NCI-H1436 treated with DMSO at 0.1 percent for 48 hours (cell line): ENCODE results near the gene ECPAS.
"Not testable (repeated sequence)": the region's sequence is repeated elsewhere in the genome, so short reads cannot be mapped to it uniquely, and the experiment has no call there.

Source experiments
- DNase-seq: peaks from one replicate; lab custom pipeline; 2025; lab: John Stamatoyannopoulos, UW

ECPAS gene

DNA sequence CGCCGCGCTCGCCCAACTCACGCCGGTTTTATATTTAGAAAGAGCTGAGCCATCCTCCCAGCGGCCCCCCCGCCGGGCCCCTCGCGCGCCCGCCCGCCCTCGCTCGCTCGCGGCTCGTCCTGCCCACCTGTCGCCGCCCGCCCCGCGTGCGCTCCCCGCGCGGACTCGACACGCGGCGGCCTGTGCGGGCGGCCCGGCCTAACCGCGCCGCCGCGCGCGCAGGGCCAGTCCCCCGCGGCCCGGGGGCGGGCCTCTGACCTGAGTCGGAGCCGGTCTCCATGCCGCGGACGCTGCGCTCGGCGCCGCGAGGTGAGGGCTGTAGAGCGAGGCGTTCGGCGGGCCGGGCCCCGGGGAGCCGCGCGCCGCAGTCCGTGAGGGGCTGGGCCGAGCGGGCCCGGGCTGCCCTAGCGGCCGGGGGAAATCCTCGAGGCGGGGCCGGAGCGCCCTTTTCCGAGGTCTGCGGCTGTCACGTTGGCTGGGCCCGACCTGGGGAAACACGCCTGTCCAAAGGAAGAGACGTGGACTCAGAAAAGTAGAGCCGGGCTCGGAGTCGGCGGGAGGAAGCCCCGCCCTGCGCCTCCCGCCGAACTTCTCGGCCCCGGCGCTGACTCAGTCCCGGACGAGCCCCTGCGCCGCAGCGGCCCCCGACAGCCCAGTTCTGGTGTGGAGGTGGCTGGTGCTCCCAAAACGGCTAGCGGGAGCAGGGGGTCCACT, at the start of gene ECPAS:
ECPAS (minus strand) TSS at position 526 of the 714 bp plus-strand sequence. CDS start 11,465 bp downstream, outside the sequence.
- DNase-seq, result no peak

DNA sequence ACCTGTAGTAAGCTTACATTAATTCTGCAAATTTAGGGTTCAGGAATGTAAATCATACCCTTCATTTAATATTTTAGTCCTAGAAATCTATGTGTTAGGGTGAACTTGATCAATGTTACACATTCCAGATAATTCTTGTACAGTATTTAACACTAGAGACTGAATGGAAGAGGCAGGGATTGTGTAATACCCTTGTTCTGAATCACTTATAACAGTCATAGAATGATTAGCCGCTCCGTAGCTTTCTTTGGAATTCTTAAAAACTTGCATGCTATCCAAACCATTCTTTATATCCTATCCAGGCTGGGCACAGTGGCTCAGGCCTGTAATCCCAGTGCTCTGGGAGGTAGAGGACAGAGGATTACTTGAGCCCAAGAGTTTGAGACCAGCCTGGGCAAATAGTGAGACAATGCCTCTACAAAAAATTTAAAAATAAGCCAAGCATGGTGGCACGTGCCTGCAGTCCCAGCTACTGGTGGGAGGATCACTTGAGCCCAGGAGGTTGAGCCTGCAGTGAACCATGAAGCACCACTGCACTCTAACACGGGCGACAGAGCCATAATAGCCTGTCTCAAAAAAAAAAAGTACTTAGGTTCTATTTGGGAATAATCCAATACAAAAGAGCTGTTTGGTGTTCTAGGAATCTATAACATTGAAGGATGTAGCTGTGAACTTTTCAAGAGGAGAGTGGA, 49.1 kb upstream of the ECPAS start:
- no peak for DNase-seq

DNA sequence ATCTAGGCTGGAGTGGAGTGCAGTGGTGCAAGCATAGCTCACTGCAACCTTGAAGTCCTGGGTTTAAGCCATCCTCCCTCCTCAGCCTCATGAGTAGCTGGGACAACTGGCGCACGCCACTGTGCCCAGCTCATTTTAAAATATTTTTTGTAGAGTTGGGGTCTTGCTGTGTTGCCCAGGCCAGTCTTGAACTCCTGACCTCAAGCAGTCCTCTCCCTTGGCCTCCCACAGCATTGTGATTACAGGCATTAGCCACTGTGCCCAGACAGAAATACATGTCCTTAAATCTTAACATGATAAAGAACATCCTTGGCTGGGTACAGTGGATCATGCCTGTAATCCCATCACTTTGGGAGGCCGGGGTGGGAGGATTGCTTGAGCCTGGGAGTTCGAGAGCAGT, 47.5 kb upstream of the ECPAS start:
- DNase-seq, result no peak

DNA sequence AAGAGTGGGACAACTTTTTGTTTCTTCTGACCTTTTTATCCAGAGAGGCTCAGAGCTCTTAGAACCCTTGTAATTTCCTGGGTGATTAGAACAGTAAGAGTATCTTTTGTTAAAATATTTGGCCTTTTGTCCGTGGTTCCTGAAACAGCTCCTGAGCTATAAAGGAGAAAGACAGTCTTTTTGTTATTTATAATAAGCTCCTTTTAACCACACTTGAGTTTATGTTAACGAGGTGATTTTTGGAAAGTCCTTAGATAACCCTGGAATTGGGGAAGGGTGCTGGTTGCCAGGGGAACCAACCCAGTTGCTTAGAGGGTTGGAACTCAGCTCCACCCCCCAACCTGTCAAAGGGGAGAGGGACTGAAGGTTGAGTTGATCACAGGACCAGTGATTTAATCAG, 45.6 kb upstream of the ECPAS start:
- no peak for DNase-seq

GRCh38 chr9:111527347-111527746, 43.2 kb upstream of the ECPAS start:
- no peak for DNase-seq

- DNase-seq, result peak; percentile 41
Measured at GRCh38 chr9:111525056-111525977, 41.1 kb upstream of the ECPAS start, which contains the start of gene ZNF483. Gene ZNF483, plus strand, starts transcription at chr9:111525179. Its CDS starts 2,217 bp downstream, at chr9:111527396.

- no peak for DNase-seq
Measured at GRCh38 chr9:111524731-111525055, 40.5 kb upstream of the ECPAS start.

DNA sequence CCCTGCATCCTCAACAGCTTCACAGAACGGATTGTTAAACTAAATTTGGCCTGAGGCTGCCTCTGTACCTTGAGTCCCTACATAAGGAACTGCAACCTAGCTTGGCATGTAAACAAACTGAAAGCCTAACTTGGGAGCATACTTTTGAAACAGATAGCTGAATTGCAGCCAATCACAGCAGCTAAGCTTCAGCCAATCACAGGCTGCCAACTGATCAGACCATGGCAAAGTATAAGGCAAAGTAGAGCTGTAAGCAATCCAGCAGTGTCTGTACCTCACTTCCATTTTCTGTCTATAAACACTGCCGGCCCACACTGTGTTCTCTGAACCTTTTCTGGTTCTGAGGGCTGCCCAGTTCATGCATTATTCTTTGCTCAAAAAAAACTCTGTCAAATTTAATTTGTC, 31.9 kb upstream of the ECPAS start:
- DNase-seq, result no peak

DNA sequence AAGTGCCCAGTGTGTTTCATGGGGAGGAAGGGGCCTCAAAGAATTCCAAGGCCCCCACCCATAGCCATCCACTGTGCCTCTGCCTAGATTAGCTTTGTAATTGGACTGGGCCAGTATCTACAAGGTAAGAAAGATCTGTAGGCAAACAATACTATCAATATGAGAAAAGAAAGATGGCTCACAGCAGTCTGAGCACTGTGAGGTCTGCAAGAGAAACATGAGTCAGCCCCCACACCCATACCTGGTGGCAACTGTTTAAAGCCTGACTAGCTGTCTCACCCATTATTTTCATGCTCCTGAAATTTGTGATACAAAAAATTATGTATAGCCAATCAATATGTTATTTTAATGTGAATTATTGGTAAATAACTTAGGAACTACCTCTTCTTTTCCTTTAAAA, 30.8 kb upstream of the ECPAS start:
- no peak for DNase-seq

- not testable (repeated sequence) for DNase-seq
Measured at GRCh38 chr9:111511581-111511980, 27.4 kb upstream of the ECPAS start.

- DNase-seq, result no peak
Measured at GRCh38 chr9:111502506-111502905, 18.3 kb upstream of the ECPAS start.

GRCh38 chr9:111501648-111502047, 17.5 kb upstream of the ECPAS start:
- no peak for DNase-seq

- no peak for DNase-seq
Measured at GRCh38 chr9:111501005-111501562, 16.9 kb upstream of the ECPAS start.

DNA sequence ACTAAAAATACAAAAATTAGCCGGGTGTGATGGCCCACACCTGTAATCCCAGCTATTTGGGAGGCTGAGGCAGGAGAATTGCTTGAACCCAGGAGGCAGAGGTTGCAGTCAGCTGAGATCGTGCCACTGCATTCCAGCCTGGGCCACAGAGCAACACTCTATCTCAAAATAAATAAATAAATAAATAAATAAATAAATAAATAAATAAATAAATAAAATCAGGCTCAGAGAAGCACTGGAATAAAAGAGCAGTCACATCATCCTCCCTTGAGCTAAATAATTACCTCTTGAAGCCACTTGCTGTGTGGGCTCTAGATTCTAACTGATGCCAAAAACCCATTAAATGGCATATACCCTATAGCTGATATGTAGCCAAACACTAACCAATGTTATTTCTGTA, 13.0 kb upstream of the ECPAS start:
- not testable (repeated sequence) for DNase-seq

DNA sequence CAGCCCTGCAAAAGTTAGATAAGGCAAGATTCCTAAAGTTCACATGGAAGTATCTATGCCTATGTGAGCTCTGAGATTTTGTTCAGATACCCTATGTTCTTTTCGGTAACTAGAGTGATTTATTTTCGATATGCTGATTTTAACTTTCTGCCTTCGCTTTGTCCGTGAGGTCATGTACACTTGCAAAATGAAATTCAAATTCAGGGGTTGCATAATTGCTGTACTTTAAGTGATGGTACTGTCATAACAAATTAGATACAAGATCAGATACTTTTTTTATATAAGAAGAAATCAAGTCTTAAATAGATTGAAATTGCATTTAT, 350 bp upstream of the ECPAS start:
- no peak for DNase-seq

- no peak for DNase-seq
Measured at GRCh38 chr9:111483439-111483857, 735 bp downstream of the ECPAS start.

DNA sequence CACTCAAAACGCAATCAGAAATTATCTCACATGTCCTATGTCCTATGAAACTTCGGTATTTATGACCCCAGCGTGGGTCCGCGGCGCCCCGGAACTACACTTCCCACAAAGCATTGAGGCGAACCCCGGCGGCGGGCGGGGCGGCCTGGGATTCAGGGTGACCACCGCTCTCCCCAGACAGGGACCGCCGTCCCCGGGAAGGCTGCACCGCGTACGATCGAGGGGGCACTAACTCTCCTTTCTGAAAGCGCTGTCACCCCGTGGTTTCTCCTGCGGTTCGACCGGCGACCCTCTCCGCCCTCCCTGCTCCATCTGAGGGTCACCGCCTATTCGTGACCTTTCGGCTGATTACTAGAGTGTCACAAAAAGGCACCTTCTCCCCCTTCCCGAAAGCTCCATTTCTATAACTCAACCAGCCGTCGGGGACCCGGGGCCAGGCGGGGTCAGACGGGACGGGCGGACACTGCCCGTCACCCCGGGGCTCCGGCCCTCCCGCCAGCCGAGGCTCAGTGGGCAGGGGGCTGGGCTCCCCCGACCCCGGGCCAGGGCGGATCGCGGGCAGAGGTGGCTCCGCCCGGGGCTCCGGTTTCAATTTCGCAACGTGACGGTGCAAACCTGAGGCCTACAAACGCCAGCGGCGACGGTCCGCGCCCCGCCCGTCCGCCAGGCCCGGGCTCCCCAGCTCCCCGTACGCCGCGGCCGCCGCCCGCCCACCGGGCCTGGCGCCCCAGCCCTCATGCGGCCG, 1.3 kb downstream of the ECPAS start:
- peak; percentile 34 for DNase-seq

DNA sequence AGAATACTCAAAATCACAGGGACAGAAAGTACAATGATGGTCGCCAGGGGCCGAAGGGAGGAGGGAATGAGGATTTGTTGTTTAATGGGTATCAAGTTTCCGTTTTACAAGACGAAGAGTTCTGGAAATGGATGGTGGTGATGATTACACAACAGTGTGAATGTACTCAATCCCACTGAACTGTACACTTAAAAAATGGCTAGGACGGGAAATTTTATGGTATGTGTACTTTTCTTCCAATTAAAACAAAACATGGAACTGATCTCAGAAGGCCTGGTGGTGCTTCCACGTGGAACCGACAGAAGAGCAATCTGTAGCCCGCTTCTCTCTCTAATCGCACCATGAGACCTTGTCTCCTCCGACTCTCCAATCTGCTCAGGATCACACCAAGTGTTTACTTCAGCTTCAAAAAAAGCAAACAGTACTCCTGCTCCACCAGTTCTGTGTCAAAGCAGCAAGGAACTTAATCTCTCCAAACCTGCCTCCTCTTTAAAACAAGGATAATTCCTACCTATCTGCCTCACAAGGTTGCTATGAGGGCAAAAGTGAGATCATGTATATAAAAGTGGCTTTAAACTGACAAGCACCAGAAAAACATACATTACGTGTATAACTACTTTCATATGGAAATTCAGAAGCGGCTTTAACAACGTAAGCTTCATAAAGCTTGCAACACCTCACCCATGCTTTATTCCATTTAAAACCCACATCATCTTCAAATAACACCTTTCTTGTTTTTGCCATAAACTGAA, 2.1 kb downstream of the ECPAS start:
- no peak for DNase-seq

GRCh38 chr9:111477677-111478076, 6.5 kb downstream of the ECPAS start:
- DNase-seq, result no peak

DNA sequence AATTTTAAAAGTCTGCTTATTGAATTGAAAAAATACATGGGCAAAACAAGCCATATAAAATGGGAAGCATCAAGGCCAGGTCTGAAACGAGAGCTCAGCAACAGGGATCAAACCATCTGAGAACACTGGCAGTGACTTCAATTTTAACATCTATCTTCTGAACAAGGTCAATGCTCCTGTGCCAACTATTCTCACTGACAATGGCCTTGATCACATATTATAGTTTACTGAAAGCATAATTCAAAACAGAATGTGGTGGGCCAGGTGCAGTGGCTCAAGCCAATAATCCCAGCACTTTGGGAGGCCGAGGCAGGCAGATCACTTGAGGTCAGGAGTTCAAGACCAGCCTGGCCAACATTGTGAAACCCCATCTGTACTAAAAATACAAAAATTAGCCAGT, 9.0 kb downstream of the ECPAS start:
- no peak for DNase-seq

GRCh38 chr9:111474385-111474784, 9.8 kb downstream of the ECPAS start:
- DNase-seq, result peak; percentile 20
